CD4-positive, alpha-beta T cell treated with Interleukin-6 at 100 ng/mL for 8 hours (primary cell): Measurements from ENCODE around the gene PCGF1.

Experiments used
- DNase-seq: peaks from one replicate; pipeline ENCODE4 v3.0.0-alpha.2; 2020; ENCODE audit warnings: mixed read lengths, low spot score

Gene PCGF1

DNA sequence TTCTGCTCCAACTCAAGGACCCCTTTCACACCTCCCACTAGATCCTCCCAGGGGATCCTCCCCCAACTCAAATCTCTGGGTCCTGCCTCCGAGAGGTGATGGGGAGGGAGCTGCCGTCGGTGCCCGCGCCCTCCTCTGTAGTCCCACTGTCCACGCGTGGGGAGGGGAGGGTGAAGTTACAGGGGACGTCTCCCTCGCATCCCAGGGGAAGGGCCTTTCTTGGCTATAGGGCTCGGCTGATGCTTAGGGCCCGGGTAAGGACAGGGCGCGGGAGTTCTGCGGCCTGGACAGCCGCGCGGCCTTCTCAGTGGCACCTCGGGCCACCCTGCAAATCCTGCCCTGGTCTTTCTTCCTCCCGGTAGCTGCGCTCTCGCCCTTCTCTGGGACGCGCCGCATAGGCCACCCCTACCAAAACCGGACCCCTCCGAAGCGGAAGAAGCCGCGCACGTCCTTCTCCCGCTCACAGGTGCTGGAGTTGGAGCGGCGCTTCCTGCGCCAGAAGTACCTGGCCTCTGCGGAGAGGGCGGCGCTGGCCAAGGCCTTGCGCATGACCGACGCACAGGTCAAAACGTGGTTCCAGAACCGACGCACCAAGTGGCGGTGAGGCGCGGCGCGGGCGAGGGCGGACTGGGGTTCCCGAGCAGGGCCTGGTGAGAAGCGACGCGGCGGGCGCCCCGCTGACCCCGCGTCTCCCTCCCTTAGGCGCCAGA is 7.9 kb upstream of the PCGF1 start:
- DNase-seq: no peak

DNA sequence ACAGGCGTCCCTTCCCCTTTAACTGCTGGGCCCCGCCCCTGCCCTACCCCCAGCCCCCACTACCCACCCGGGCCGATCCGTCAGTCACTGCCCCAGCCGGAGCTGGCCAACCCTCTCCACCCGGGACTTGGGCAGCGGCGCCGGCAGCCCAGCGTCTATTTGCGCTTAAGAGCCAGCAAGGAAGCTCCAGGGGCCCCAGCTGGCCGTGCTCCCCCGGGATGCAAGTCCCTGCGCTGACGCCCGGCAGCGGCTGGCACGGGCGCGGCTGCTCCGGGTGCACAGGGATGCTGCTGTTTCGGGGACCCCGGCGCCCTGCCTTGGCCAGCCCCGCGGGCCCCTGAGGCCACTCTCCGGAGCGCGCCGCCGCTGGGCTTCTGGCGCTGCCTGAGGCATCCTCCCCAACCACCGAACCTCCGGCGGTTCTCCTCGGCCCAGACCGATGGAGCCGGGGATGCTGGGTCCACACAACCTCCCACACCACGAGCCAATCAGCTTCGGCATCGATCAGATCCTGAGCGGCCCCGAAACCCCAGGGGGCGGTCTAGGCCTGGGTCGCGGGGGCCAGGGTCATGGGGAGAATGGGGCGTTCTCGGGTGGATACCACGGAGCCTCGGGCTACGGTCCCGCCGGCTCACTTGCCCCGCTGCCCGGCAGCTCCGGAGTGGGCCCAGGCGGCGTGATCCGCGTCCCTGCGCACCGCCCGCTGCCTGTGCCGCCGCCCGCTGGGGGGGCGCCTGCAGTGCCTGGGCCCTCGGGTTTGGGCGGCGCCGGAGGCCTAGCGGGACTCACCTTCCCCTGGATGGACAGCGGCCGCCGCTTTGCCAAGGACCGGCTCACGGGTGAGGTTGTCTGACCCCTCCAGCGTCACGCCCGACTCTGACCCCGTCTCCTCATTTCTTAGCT is 7.1 kb upstream of the PCGF1 start, which contains the start of gene TLX2:
TLX2 (plus strand) TSS at position 83 of the 903 bp plus-strand sequence; CDS start at position 440, 357 bp downstream.
- no peak for DNase-seq

DNA sequence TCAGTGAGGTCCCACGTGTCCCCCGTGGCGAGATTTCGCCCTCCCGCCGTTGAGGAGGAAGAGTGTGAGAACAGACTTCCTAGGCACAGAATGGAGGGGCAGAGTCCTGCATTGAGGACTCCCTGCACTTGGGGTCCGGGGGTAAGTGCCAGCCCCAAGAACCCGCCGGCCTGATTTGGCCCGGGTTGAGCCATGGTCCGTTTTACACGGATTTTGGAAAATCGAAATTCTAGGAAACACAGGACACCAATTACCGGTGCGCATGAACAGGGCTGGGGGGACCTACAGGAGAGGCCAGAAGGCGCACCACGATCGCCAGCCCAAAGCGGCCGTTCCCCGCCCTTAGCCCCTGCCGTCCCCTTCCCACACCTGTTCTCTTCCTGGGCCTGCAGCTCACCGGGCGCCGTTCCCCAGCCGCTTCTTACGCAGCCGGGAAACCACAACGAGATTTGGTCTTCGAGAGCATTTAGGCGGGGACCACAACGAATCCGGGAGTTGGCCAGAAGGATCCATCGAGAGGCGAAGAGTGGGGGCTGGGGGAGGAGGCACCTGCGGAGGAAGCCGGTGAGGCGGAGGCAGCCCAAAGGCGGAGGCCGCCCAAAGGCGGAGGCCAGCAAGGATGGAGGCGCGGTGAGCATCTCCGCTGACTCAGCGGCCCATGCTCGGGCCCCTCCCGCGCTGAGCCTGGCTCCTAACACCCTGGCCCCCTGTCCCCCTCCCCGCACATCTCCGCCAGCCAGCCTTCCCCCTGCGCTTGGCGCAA is 6.3 kb upstream of the PCGF1 start:
- no peak for DNase-seq

DNA sequence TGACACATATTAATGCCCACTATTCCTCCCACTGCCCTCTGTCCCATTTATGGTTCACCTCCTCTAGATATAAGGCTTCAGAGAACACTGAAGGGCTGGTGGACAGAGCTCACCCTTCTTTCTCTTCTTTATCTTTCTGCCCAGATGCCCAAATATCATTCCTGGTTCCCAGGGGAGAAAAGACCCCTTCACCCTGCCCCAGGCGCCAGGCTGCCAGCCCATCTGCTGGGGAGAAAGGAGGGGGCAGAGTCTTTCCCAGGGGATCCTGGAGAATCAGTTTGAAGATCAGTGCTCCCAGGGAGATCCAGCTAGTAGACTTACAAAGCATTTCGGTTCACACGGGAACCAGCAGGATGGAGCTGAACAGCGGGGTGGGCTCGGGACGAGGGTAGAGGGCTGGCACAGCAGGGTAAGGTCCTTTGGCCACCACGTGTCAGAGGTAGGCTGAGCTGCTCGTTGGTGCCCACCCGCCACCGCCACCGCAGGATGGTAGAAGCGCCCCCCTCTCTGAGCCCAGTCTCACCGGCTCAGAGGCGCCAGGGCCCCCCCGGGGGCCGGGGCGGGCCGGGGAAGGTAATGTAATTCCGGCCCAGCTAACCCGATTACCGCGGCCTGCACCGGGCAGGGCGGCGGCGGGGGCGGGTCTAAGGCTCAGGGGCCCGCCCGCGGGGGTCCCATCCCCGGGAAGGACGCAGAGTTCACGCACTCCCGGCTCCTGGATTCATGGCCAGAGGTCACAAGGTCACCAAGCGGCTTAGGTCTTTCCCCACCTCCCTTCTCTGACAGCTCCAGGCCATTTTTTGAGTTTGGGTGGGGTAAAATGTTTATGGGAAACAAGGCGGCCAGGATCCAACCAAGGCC is 5.5 kb upstream of the PCGF1 start:
- DNase-seq: no peak

DNA sequence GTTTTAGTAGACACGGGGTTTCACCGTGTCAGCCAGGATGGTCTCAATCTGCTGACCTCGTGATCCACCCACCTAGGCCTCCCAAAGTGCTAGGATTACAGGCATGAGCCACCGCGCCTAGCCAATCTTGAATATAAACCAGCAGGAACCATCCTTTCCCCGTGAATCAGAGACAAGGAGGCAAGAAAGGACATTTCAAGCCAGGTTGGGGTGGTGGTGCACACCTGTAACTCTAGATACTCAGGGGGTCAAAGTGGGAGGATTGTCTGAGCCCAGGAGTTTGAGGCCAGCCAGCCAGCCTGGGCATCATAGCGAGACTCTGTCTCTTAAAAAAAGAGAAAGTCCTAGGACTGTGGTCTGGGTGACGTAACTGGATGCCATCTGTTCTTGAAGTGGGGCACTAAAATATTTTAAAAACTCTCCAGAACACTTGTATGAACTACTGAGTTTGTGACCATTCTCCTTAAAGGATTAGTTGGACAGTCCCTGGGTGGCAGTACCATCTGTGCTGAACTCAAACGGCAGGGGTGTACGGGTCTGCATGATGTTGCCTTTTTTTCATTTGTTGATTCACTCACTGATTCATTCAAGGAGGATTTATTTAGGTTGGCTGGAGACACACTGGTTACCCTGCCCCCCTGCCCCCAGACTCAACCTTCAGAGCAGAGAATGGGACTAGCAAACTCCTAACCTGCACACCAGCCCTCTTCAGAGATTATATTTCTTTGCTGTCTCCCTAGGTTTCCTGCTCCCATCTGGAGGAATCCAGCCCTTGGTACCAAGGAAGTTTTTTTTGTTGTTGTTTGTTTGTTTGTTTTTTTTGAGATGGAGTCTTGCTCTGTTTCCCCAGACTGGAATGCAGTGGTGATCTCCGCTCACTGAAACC is 3.9 kb upstream of the PCGF1 start:
- no peak for DNase-seq

DNA sequence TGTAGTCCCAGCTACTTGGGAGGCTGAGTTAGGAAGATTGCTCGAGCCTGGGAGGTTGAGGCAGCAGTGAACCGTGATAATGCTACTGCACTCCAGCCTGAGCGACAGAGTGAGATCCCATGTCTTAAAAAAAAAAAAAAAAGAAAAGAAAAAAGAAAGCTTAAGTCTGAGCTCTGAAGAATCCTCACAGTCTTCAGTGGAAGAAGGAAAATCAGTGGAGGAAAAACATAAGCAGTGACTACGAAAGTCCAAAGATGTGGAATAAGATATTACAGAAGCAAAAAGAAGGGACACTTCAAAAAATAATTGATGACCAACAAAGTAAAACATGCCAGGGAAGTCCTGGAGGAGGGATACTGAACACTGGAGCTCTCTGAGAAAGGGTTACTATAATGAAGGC is 2.8 kb upstream of the PCGF1 start:
- DNase-seq: no peak

DNA sequence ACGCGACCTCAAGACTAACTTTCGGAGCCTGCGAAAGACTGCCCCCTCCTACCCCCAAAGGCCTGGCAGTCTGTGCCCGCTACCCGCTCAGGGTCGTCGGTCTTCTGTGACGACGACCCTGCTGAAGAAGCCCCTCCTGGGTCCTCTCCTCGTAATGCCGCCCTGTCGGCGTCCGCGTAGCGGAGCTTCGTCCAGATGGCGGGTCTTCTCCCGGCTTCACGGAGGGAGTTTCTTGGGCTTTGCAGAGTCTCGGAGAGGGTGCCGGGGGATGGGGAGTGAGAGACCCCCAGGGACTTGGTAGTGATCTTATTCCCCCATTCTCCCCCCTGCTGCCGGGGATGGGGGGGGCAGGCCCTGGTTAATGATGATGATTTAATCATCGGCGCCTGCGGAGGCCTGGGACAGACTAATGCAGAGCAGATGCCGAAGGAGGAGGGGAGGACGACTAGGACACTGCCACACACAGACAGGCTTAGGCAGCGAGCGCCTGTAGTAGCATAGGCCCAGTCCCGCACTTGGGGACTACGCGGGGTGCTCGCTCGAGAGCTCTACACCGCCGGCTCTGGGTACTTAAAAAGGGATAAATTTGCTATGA is 528 bp upstream of the PCGF1 start:
- DNase-seq: no peak

DNA sequence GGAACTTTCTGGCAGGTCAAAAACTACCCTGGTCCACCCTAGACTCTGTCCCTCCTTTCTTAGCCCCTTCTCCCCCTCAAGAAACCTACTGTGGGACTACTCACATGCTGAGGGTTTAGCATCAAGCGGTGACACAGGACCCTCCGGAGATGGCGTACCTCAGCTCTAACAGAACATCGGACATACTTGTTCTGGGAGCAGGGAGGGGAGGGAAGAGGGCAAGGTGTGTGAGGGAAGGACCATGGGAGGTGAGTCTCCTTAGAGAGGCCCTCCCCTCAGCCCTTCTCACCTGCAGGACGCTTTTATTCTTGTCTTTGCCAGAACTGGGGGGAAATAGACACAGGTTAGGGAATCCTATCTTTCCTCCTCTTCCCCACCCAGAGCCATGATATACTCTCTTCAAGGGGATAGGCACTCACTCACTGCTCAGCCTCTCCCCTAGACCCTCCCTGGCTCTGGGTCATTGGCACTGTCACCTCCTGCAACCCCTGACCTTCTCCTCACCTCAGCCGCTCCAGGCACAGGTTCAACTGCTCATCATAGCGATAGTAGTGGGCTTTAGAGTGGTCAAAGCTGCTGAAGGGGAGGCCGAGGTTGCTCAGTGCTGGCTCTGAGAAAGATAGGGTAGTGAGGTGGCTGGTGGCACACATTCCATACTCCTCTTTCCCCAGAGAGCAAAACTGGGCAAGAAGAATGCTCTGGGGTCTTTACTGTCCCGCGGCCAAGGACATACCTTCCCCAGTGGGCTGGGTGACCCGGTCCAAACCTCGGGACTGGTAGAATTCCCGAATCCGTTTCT is 1.8 kb downstream of the PCGF1 start:
- DNase-seq: no peak

DNA sequence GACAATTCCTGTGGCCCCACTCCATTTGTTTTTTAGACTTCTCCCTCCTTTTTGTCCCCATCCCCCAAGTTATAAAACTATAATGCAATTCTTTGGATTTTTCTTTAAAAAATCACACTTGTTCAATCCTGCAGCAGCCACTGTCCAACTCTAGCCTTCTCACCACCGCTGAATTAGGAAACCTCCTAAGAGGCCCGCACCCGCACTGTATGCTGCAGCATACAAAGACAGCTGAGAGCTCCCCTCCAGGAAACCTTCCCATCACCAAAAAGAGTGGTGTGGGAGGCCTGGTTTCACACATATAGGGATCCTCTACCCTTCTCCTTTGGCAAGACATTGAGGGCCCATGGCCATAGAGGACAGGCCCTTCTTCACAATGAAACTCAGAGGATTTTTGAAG is 2.9 kb downstream of the PCGF1 start:
- no peak for DNase-seq

DNA sequence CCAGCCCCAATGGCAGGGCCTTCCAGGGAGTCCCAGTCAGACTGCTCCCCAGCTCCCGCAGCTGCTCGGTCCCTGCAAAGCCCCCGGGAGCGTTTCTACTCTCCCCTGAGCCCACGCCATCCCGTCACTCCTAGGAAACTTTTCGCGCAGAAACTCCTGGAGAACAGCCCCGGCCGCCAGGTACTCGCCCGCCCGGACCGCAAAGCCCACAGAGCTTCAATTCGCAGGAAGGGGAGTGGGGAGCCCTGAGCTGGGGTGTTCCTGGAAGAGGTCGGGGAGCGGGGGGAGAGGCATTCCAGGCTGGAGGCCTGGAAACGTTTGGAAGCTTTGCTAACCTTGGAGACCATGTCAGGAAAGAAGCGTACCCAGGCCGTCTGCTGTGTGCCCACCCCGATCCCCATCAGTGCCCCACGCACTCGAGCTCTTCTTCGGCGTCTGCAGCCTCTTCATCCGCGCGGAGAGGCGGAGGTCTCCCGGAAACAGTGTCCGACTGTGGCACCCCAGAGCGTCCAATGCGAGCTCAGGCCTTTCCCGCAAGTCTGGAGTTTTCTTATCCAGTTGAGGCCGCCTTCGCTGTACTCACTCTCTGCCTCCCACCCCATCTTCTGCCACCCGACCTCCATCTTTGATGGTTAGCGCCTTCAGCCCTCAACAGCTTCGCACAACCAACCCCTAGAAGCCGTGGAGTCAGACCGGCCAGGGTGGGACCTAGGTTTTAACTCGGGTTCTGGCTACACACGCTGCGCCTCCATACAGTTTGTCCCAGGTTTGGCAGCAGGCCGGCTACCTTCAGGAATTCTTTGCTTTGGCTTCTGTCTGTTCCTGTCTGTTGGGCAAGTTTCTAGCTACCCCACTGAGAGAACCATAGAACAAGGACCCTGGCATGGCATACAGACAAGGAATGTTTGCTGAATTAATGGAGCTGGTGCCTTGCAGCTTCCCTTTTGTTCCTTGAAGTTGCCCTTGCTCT is 3.7 kb downstream of the PCGF1 start:
- DNase-seq: no peak

DNA sequence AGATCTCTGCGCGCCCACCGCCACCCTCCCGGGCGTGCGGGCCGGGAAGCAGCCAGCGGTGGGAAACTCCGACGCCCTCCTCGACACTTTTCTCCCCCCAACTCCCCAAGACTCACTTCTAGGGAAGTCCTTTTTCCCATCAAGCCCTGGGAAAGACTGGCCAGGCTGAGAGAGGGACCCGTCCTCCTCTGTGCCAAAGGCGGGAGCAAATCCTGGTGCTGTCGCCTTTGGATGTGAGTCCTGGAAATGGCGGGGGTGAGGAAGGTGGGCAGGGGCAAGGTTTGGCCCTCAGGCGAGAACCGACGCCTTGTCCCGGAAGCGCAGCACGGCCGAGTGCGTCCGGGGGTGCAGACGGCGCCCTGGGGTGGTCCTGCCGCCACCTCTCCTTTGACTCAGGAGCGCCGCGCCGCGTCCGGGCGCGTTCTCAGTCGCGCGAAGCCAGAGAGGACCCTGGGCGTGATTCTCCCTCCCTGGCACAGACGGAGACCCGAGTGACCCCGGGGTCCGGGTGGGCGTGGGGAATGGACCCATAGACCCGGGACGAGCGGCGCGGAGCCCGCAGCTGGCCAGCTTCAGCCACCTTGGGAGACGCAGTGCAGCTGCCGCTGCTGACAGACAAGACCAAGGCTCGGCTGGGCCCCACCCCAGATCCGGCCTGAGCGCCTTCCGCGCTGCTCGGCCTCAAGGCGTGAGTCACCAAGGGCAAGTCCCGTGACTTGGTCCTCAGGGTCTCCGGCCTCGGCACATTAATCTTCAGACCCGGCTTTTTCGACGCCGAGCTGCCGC is 4.6 kb downstream of the PCGF1 start:
- DNase-seq: peak; percentile 34

DNA sequence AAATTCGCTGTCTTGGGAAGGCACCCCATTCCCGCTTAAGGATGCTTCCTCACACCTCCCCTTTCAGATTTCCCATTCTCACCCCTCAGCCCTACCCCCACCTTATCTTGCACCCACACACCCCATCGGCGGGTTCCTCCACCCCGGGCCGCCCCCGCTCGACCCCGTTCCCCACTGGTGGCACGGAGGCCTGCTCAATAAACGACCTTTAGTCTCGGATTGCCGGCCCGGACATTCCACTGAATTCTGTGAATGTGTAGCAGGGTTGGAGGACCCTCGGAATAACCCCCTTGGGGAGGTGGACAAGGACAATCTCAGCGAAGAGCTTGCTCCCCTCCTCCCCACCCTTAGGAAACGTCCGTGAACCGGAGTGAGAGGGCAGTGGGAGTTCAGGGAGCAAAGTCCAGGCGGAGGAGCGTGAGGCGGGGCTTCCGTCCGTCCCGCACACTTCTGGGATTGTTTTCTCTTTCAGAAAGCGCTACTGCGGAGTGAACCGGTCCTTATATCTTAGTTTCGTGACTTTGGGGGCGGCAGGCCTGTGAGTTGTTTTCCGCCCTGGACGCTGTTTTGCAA is 5.3 kb downstream of the PCGF1 start:
- DNase-seq: no peak

DNA sequence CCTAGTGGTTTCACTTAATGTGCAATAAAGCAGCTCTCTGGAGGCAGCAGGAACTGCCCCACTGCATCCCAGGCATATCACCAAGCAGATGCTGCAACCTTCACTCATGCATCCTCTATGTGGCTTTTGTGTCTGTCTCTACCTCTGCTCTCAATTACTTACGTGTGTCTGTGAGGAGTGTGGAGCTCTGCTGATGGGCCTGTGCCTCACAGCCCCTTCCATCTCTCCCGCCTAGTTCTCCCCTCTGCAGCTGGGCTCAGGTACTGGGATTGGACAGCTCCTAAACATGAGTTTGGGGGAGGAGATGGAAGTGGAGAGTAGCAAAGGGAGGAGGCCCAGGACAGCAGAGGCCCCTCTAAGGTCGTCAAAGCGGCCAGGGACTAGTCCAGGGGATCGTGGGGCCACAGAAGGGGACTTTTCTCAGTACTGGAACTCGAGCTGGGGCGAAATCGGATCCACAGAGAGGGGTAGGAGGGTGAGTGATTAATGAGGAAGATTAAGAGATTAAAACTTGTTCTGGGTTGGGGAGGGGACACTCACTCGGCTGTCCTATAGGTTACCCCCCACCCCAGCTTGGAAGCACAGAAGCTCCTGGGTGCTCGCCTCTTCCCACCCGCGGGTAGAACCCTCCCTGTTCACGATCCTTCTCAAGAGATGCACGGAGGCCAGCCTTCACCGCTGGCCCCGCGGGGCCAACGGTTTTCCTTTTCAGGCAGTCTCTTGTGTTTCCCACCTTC is 6.0 kb downstream of the PCGF1 start:
- DNase-seq: no peak

DNA sequence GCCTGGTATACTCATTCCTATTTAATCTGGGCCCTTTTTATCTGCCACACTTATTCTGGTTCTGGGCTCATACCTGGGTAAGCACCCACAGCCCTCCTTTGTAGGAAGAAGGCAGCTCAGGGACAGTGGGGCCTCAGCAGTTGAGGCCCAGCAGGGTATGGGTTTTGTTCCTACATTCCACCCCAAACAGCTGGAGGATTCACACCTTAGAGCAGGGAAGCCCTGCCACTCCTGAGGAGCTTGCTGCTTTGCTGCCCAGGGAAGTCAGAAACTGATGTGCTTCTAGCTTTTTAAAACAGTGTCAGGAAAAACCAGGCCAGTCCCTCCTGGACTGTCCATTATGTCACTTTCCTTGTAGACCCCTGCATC is 6.9 kb downstream of the PCGF1 start:
- no peak for DNase-seq

DNA sequence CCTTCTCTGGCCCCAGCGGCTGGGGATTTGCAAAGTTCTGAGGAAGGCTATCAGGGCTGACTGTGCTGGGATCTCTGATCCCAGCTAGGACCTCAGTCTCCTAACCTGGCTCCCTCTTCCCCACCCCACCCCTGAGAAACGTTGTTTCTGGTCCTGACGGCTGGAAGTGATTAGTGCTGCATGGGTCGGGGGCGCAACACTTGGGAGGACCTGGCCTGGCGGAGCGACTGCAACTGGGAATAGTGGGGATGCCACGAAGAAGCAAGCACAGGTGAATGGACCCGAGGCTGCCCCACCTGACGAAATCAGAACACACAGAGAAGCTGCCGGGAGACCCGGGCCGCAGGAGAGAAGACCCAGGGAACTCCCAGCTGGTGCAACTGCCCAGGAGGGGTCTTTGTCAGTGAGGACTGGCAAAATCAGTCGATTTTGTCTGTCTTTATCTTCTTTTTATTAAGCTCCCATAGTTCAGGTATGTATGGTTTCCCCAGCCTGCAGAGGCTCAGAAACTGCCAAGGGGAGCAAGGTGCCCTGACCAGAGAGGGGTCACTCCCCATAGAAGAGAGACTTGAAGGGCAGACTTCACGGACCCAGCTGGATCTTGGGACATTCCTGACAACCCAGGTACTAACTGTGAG is 7.4 kb downstream of the PCGF1 start:
- no peak for DNase-seq
